ENCODE measurements around the gene TMX4. TPM values are rescaled to one million over a fixed set of nuclear protein-coding genes. Genes with fewer than 3 reads are reported as not detected.
A peak's percentile ranks its signal among the peaks of the same experiment; 100 is the strongest.

The TMX4 gene
- total RNA-seq, 4 donors from 2014 or later, result 14.2 to 26.8 (median 17.6) TPM

DNA sequence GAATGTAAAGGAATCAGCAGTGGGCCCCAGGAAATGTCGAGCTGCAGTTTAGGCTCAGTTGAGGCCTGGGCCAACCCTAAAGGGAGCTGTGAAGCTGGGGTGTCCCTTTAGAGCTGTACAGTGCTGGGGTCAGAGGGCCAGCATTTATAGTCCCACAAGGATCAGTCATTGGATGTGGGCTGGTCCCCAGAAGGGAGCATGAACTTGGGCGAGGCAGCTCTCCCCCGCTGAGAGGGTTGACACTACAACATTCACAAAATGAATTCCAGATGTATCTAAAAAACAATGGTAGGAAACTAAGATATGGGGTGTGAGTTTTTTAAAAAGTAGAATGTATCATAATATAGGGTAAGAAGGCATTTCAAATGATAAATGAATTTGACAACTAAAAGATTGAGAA lies 29.7 kb upstream of the TMX4 start:
- intact Hi-C loops (cut with DNase I; ENCODE audit: low total_unique reads), result loop anchor here (5.0 kb wide), 1 partner anchor 673 kb away; no protein-coding TSS in a partner anchor
- TF ChIP-seq, protein P1, sequence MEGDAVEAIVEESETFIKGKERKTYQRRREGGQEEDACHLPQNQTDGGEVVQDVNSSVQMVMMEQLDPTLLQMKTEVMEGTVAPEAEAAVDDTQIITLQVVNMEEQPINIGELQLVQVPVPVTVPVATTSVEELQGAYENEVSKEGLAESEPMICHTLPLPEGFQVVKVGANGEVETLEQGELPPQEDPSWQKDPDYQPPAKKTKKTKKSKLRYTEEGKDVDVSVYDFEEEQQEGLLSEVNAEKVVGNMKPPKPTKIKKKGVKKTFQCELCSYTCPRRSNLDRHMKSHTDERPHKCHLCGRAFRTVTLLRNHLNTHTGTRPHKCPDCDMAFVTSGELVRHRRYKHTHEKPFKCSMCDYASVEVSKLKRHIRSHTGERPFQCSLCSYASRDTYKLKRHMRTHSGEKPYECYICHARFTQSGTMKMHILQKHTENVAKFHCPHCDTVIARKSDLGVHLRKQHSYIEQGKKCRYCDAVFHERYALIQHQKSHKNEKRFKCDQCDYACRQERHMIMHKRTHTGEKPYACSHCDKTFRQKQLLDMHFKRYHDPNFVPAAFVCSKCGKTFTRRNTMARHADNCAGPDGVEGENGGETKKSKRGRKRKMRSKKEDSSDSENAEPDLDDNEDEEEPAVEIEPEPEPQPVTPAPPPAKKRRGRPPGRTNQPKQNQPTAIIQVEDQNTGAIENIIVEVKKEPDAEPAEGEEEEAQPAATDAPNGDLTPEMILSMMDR (IDR thresholded peaks at IDR 0.05), result no peak
- no peak for TF ChIP-seq POLR2A (IDR thresholded peaks at IDR 0.05)
- no peak overlapping the region for H3K4me3 ChIP-seq (ENCODE audit: low read depth, poor library complexity, severe bottlenecking)
- no peak for DNase-seq (ENCODE audit: low spot score in 2 of 2)
- WGBS, 2 donors, result 62 to 69% methylated on average over 3 of the region's 3 CpGs

DNA sequence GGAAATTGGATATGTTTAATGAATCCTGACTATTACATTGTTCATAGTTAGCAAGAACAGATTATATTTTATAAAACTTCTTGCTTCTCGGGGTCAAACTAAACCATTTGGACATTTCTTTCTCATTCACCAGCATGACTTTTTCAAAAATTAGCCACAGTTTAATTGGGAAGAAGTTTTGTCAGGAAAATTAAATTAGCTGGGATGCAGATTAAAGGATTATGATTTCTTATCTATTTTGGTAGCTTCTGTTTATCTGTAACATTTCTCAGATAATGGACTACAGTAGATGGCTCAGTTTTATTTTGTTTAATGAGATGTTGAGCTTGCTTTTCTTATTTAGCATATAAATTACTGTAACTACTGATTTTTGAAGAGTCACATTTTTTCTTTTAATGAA lies 26.4 kb upstream of the TMX4 start:
- TF ChIP-seq, protein P1 (IDR thresholded peaks at IDR 0.05), result no peak
- TF ChIP-seq POLR2A (IDR thresholded peaks at IDR 0.05), result no peak
- DNase-seq (ENCODE audit: low spot score in 2 of 2), result no peak
- intact Hi-C loops (cut with DNase I; ENCODE audit: low total_unique reads), result loop anchor here (5.0 kb wide), 1 partner anchor 676 kb away; no protein-coding TSS in a partner anchor
- no peak overlapping the region for H3K4me3 ChIP-seq (ENCODE audit: low read depth, poor library complexity, severe bottlenecking)
- 90 to 91% methylated on average over 1 of the region's 1 CpG for WGBS, 2 donors

DNA sequence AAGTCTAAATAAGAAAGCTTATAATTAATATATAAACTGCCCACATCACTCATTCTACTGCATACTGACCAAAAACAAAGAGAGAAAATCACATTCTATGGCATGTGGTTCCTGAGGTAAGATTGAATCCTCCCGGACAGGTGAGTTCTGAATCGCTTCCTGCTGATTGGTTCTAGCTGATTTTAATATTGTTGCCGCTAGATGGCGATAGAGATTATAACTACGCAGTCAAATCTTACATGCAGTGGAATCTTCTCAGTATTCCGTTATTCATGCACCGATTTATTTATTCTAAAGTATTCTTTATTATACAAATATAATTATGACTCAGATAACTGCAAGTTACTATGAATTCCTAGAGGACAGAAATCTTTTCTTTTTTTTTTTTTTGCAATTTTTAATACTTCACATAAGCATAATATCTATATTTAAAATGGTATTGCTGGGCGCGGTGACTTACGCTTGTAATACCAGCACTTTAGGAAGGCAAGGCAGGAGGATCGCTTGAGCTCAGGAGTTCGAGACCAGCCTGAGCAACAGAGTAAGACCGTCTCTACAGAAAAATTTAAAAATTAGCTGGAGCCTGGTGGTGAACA lies 24.2 kb upstream of the TMX4 start:
- TF ChIP-seq POLR2A (IDR thresholded peaks at IDR 0.05), result no peak
- TF ChIP-seq, protein P1 (IDR thresholded peaks at IDR 0.05), result no peak
- peak in 1 of 2 donors; percentile 27 for DNase-seq (ENCODE audit: low spot score in 2 of 2)
- no peak overlapping the region for H3K4me3 ChIP-seq (ENCODE audit: low read depth, poor library complexity, severe bottlenecking)
- 28 to 30% methylated on average over 13 of the region's 13 CpGs for WGBS, 2 donors
- intact Hi-C loops (cut with DNase I; ENCODE audit: low total_unique reads), result no loop called here

DNA sequence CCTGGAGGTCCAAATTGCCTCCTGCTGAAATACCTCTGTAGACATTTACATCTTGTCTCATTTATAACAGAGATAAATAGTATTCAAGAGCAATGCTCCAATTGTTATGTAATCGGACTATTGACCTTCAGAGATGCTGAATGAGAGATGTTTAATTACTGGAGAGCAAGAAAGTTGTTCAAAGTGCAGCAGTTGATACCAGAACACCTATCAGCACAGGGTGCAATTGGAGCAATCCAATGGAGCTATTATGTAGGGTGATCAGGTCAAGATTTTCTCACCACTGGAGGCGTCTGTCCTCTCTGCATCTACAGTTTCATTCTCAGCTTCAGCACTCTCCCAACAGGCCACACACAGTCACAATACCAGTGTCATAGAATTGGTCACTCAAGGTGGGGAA lies 19.5 kb upstream of the TMX4 start:
- TF ChIP-seq, protein P1 (IDR thresholded peaks at IDR 0.05), result no peak
- TF ChIP-seq POLR2A (IDR thresholded peaks at IDR 0.05), result no peak
- intact Hi-C loops (cut with DNase I; ENCODE audit: low total_unique reads), result no loop called here
- no peak overlapping the region for H3K4me3 ChIP-seq (ENCODE audit: low read depth, poor library complexity, severe bottlenecking)
- WGBS, 2 donors, result 76 to 87% methylated on average over 2 of the region's 2 CpGs
- DNase-seq (ENCODE audit: low spot score in 2 of 2), result no peak

DNA sequence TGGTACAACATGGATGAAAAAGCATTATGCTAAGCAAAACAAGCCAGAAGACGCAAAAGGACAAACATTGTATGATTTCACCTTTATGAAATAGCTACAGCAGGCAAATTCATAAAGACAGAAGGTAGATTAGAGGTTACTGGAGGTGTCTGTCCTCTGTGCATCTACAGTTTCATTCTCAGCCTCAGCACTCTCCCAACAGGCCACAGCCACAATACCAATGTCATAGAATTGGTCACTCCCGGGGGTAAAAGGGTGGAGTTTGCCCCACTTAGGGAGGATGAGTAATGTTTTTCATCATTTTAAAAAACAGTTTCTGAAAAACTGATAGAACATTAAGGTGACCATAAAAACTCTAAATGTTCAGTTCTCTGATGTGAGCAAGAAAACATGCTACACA lies 17.2 kb upstream of the TMX4 start:
- no peak overlapping the region for H3K4me3 ChIP-seq (ENCODE audit: low read depth, poor library complexity, severe bottlenecking)
- DNase-seq (ENCODE audit: low spot score in 2 of 2), result no peak
- TF ChIP-seq POLR2A (IDR thresholded peaks at IDR 0.05), result no peak
- TF ChIP-seq, protein P1 (IDR thresholded peaks at IDR 0.05), result no peak
- intact Hi-C loops (cut with DNase I; ENCODE audit: low total_unique reads), result no loop called here
- WGBS, 2 donors, result 88 to 89% methylated on average over 2 of the region's 2 CpGs
